ENCODE data around the gene NEK6. TPM values are rescaled to one million over a fixed set of nuclear protein-coding genes. Genes with fewer than 3 reads are reported as not detected.

The NEK6 gene
- total and polyA plus RNA-seq, 9 of the 15 experiments (the other 6 are each of a cell fraction or from before 2014, with no cell fraction given), result 3.1 to 19.0 (median 8.4) TPM

DNA sequence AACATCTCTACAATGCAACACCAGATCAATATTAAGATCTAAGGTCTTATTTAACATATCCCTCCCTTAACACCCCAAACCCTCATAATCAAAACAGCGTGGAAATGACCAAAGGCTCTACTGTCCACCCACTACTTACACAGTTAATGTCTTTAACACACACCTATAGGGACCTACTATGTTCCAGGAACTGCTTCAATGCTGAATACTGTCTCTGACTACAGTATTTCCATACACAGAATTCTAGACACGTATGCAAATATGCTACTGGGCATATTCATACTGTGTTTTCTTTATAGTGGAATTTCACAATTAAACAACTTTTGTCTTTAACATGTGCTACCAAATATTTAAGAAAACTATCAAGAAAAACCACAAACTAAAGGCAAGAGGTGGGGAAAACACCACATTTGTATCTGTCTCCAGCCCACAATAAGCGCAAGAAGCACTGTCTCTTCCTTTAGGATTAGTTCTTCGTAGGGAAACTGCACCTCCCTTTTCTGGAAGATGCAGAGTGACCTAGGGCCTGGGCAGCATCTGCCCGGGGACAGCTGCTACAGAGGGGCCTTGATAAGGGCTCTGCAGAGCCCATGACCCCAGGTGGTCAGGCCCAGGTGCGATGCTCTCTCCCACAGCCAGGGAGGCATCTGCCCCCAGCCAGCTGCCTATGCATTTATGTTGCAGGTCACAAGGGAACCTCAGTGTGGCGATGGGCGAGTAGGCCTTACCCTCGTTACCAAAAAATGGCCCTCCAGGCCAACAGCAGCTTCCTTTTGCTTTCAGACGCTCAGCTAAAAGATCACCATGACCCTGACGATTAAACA is 102.3 kb downstream of the NEK6 start:
- peaks cover 80% of the 10 kb centered on the region for H3K79me2 ChIP-seq (ENCODE audit: control insufficient read depth, insufficient read depth, low read length)
- no peak for ATAC-seq
- ChIA-PET POLR2A (interaction anchor here (0.6 to 2.0 kb wide), 3 partner anchors 9 to 44 kb away, joined by 3 to 5 read pairs (median 4); no protein-coding TSS in a partner anchor), CTCF (ENCODE audit: low intra/inter-chr PET ratio) (interaction anchor here (0.7 kb wide), 1 partner anchor 1224 kb away, joined by 3 read pairs; no protein-coding TSS in a partner anchor)
- H2AFZ ChIP-seq (ENCODE audit: low read depth, low read length), result no peak overlapping the region
- 80% methylated on average over 11 of the region's 11 CpGs for WGBS (ENCODE audit: insufficient coverage, low coverage, missing lambda C conversion rate)
- H3K9me1 ChIP-seq (ENCODE audit: control insufficient read depth, insufficient read depth, low read length), result no peaks in the 10 kb centered on the region
- H3K9me3 ChIP-seq (replicated peaks; ENCODE audit: control insufficient read depth, insufficient read depth, low read depth, low read length), result no peaks in the 10 kb centered on the region
- TF ChIP-seq TFAM (CRISPR knock-in tag; conservative IDR thresholded peaks at IDR 0.05), result no peak
- no peak for TF ChIP-seq MEF2A (IDR thresholded peaks at IDR 0.05; ENCODE audit: control insufficient read depth, low read depth, low read length)
- 0 out of 2 replicates have a peak, but pooled peaks have one; percentile 17 for TF ChIP-seq CBFA2T3 (IDR thresholded peaks at IDR 0.05)
- 0 out of 2 replicates have a peak, but pooled peaks have one; percentile 34 for TF ChIP-seq ZKSCAN1 (IDR thresholded peaks at IDR 0.05; ENCODE audit: low read depth, low read length)
- TF ChIP-seq CBFA2T2 (conservative IDR thresholded peaks at IDR 0.05), result 0 out of 2 replicates have a peak, but pooled peaks have one; percentile 16
- TF ChIP-seq SMC3 (conservative IDR thresholded peaks at IDR 0.05; ENCODE audit: insufficient read depth, low read depth, low read length), result no peak
- TF ChIP-seq, protein P1, sequence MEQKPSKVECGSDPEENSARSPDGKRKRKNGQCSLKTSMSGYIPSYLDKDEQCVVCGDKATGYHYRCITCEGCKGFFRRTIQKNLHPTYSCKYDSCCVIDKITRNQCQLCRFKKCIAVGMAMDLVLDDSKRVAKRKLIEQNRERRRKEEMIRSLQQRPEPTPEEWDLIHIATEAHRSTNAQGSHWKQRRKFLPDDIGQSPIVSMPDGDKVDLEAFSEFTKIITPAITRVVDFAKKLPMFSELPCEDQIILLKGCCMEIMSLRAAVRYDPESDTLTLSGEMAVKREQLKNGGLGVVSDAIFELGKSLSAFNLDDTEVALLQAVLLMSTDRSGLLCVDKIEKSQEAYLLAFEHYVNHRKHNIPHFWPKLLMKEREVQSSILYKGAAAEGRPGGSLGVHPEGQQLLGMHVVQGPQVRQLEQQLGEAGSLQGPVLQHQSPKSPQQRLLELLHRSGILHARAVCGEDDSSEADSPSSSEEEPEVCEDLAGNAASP (IDR thresholded peaks at IDR 0.05), result no peak
- intact Hi-C loops (cut with micrococcal nuclease) (no loop called here), in situ Hi-C loops (cut with MboI) (no loop called here)
- DNase-seq (ENCODE audit: extremely low read depth in 1 of 4, low spot score in 3 of 4), result peak in 2 of 4 experiments; percentile 35 to 37
- peaks cover 31% of the 10 kb centered on the region for H4K20me1 ChIP-seq (replicated peaks; ENCODE audit: control insufficient read depth, insufficient read depth, low read length)
- no peak overlapping the region for H3K4me2 ChIP-seq (ENCODE audit: insufficient read depth, low read length)
- no peak overlapping the region for H3K4me3 ChIP-seq
- BruUV-seq (replicated peaks), result no TSS peak
- peak overlapping the region in 1 of 2 experiments; percentile 62; a peak in 1 of 4 replicates for H3K9ac ChIP-seq (ENCODE audit: insufficient read depth in 1 of 2, low read depth in 2 of 2, low read length in 2 of 2)
- H3K27ac ChIP-seq (ENCODE audit: extremely low read depth, low read depth, low read length), result no peak overlapping the region
- peaks cover 57% of the 10 kb centered on the region; the same call in 2 of the 3 replicates for H3K36me3 ChIP-seq (ENCODE audit: control insufficient read depth, insufficient read depth, low read length)
- H3K27me3 ChIP-seq (ENCODE audit: control insufficient read depth in 2 of 2, insufficient read depth in 2 of 2, low read length in 2 of 2), result no peaks in the 10 kb centered on the region
- FAIRE-seq, result no peak
- peaks cover 0 to 4% of the 10 kb centered on the region in 2 experiments; a peak in 2 of 5 replicates for H3K4me1 ChIP-seq (replicated peaks in 1 of 2; ENCODE audit: control insufficient read depth in 2 of 2, insufficient read depth in 2 of 2, low read length in 2 of 2)

Measured in K562 (cell line).